Neural cell (in vitro differentiated cells): Measurements from ENCODE around the gene HNRNPM. TPM values are rescaled to one million over a fixed set of nuclear protein-coding genes. Genes with fewer than 3 reads are reported as not detected.

Experiments
- H2AFZ ChIP-seq: fragments of 200-600, 300-800 bp; sonication (generic), shearing (Covaris generic); 2 replicates; pipeline ENCODE4 v1.6.0; 2014; ENCODE audit warnings: low read depth, mild to moderate bottlenecking, antibody characterized with exemption, low read length, moderate library complexity
- H3F3A ChIP-seq: fragments of 200-600 bp; shearing (Covaris generic); 2 replicates; pipeline ENCODE4 v1.6.1; 2016; ENCODE audit warnings: mild to moderate bottlenecking, moderate library complexity, mixed read lengths, antibody characterized with exemption, low read length; ENCODE audit not compliant: insufficient read depth, poor library complexity, severe bottlenecking
- H3K27ac ChIP-seq: fragments of 200-600, 300-800 bp; sonication (generic), shearing (Covaris generic); 2 replicates; pipeline ENCODE4 v1.5.1; 2014; ENCODE audit warnings: mild to moderate bottlenecking, low read length, moderate library complexity
- H3K27me3 ChIP-seq: fragments of 300-800, 200-600 bp; sonication (generic), shearing (Covaris generic); 2 replicates; pipeline ENCODE4 v1.6.0; 2014; ENCODE audit warnings: mild to moderate bottlenecking, low read depth, low read length, moderate library complexity; ENCODE audit not compliant: insufficient read depth
- H3K36me3 ChIP-seq: fragments of 300-800, 200-600 bp; sonication (generic), shearing (Covaris generic); 2 replicates; pipeline ENCODE4 v1.5.1; 2014; ENCODE audit warnings: mild to moderate bottlenecking, antibody characterized with exemption, low read length, moderate library complexity; ENCODE audit not compliant: insufficient read depth
- H3K4me2 ChIP-seq: fragments of 300-800, 200-600 bp; sonication (generic), shearing (Covaris generic); 2 replicates; pipeline ENCODE4 v1.6.0; 2014; ENCODE audit warnings: mild to moderate bottlenecking, low read length
- H3K4me3 ChIP-seq: fragments of 300-800, 200-600 bp; sonication (generic), shearing (Covaris generic); 2 replicates; pipeline ENCODE4 v1.5.1; 2014; ENCODE audit warnings: mild to moderate bottlenecking, low read length, moderate library complexity
- H3K79me2 ChIP-seq: fragments of 200-600 bp; shearing (Covaris generic); replicated peaks from 2 replicates; pipeline ENCODE4 v1.6.0; 2014; ENCODE audit warnings: mild to moderate bottlenecking, low read length, moderate library complexity; ENCODE audit not compliant: insufficient read depth
- H3K9ac ChIP-seq: fragments of 300-800, 200-600 bp; sonication (generic), shearing (Covaris generic); 2 replicates; pipeline ENCODE4 v1.6.1; 2016; ENCODE audit warnings: mild to moderate bottlenecking, low read length, mixed read lengths
- H3K9me2 ChIP-seq: fragments of 200-600 bp; shearing (Covaris generic); 2 replicates; pipeline ENCODE4 v1.6.1; 2016; ENCODE audit warnings: mild to moderate bottlenecking, low read length, mixed read lengths; ENCODE audit not compliant: insufficient read depth
- H3K9me3 ChIP-seq: fragments of 200-600, 300-800 bp; sonication (generic), shearing (Covaris generic); 2 replicates; pipeline ENCODE4 v1.6.1; 2016; ENCODE audit warnings: mild to moderate bottlenecking, mixed run types, low read length, moderate library complexity, mixed read lengths
- H4K20me1 ChIP-seq: fragments of 200-600 bp; shearing (Covaris generic); 2 replicates; pipeline ENCODE4 v1.6.1; 2016; ENCODE audit warnings: mild to moderate bottlenecking, mixed run types; ENCODE audit not compliant: insufficient read depth
- CTCF ChIP-seq: fragments of 450-650 bp; IDR thresholded peaks from 2 replicates; pipeline ENCODE4 v1.5.1; 2014; ENCODE audit warnings: antibody characterized with exemption, mild to moderate bottlenecking, moderate library complexity; ENCODE audit not compliant: poor library complexity, severe bottlenecking
- EP300 ChIP-seq: fragments of 450-650 bp; conservative IDR thresholded peaks from 2 replicates; pipeline ENCODE4 v1.6.1; 2014; ENCODE audit warnings: antibody characterized with exemption, mild to moderate bottlenecking, moderate library complexity; ENCODE audit not compliant: poor library complexity, severe bottlenecking
- EZH2 ChIP-seq: fragments of 200-600, 300-800 bp; shearing (Covaris generic), sonication (generic); IDR thresholded peaks from 2 replicates; pipeline ENCODE4 v1.6.1; 2014; ENCODE audit warnings: antibody characterized with exemption, low read length, borderline replicate concordance, mild to moderate bottlenecking; ENCODE audit not compliant: insufficient read depth, poor library complexity, severe bottlenecking
- MXI1 ChIP-seq: fragments of 450-650 bp; conservative IDR thresholded peaks from 2 replicates; pipeline ENCODE4 v1.6.1; 2014; ENCODE audit warnings: antibody characterized with exemption, mild to moderate bottlenecking; ENCODE audit not compliant: poor library complexity, severe bottlenecking
- POLR2AphosphoS5 ChIP-seq: IDR thresholded peaks from 2 replicates; pipeline ENCODE4 v1.6.1; 2012
- RAD21 ChIP-seq: fragments of 450-650 bp; conservative IDR thresholded peaks from 2 replicates; pipeline ENCODE4 v1.6.1; 2014; ENCODE audit warnings: antibody characterized with exemption, mild to moderate bottlenecking, moderate library complexity
- REST ChIP-seq: IDR thresholded peaks from 2 replicates; pipeline ENCODE4 v1.6.1; 2012; ENCODE audit warnings: borderline replicate concordance
- SMC3 ChIP-seq: fragments of 450-650 bp; conservative IDR thresholded peaks from 2 replicates; pipeline ENCODE4 v1.6.1; 2014; ENCODE audit warnings: antibody characterized with exemption, mild to moderate bottlenecking, moderate library complexity; ENCODE audit not compliant: poor library complexity
- TAF1 ChIP-seq: IDR thresholded peaks from 2 replicates; pipeline ENCODE4 v1.6.1; 2012; ENCODE audit warnings: low read depth
- polyA plus RNA-seq: library from polyadenylated mRNA; depleted of rRNA; stranded (reverse); fragments of >200 nt; gene quantifications from 2 replicates; pipeline ENCODE4 v1.2.3, GENCODE V29; 2014

HNRNPM gene
- polyA plus RNA-seq, 1 donor from 2014 or later, result 91.7 TPM

- no peak overlapping the region for H3K4me3 ChIP-seq
- no peak overlapping the region for H3K9ac ChIP-seq
- no peaks in the 10 kb centered on the region for H3K27me3 ChIP-seq
- no peak overlapping the region for H3K27ac ChIP-seq
- H3K9me2 ChIP-seq, result no peaks in the 10 kb centered on the region
- peaks cover 47% of the 10 kb centered on the region for H3K79me2 ChIP-seq
- H3K4me2 ChIP-seq, result no peak overlapping the region
- H3K9me3 ChIP-seq, result no peaks in the 10 kb centered on the region
- TF ChIP-seq EZH2 (no peak), TAF1 (no peak), MXI1 (no peak), SMC3 (no peak), EP300 (no peak)
- H2AFZ ChIP-seq, result no peak overlapping the region
- peaks cover 15% of the 10 kb centered on the region for H3K36me3 ChIP-seq
- peaks cover 3% of the 10 kb centered on the region for H4K20me1 ChIP-seq
- H3F3A ChIP-seq, result no peaks in the 10 kb centered on the region
Measured at GRCh38 chr19:8468124-8468523, 23.3 kb downstream of the HNRNPM start.

- no peak overlapping the region for H2AFZ ChIP-seq
- peaks cover 3% of the 10 kb centered on the region for H4K20me1 ChIP-seq
- TF ChIP-seq POLR2AphosphoS5 (no peak), SMC3 (no peak), EZH2 (no peak), REST (no peak), TAF1 (no peak), EP300 (no peak), CTCF (no peak), RAD21 (no peak), MXI1 (no peak)
- no peak overlapping the region for H3K4me3 ChIP-seq
- H3K27ac ChIP-seq, result no peak overlapping the region
- no peak overlapping the region for H3K4me2 ChIP-seq
- no peaks in the 10 kb centered on the region for H3K9me2 ChIP-seq
- H3K79me2 ChIP-seq, result peaks cover 39% of the 10 kb centered on the region
- H3K9me3 ChIP-seq, result no peaks in the 10 kb centered on the region
- H3K36me3 ChIP-seq, result peaks cover 15% of the 10 kb centered on the region
- no peak overlapping the region for H3K9ac ChIP-seq
- H3F3A ChIP-seq, result no peaks in the 10 kb centered on the region
- H3K27me3 ChIP-seq, result no peaks in the 10 kb centered on the region
Measured at GRCh38 chr19:8468761-8469373, 24.1 kb downstream of the HNRNPM start.
